ENCODE results near the gene AOC3.

The AOC3 gene, protein sequence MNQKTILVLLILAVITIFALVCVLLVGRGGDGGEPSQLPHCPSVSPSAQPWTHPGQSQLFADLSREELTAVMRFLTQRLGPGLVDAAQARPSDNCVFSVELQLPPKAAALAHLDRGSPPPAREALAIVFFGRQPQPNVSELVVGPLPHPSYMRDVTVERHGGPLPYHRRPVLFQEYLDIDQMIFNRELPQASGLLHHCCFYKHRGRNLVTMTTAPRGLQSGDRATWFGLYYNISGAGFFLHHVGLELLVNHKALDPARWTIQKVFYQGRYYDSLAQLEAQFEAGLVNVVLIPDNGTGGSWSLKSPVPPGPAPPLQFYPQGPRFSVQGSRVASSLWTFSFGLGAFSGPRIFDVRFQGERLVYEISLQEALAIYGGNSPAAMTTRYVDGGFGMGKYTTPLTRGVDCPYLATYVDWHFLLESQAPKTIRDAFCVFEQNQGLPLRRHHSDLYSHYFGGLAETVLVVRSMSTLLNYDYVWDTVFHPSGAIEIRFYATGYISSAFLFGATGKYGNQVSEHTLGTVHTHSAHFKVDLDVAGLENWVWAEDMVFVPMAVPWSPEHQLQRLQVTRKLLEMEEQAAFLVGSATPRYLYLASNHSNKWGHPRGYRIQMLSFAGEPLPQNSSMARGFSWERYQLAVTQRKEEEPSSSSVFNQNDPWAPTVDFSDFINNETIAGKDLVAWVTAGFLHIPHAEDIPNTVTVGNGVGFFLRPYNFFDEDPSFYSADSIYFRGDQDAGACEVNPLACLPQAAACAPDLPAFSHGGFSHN

DNA sequence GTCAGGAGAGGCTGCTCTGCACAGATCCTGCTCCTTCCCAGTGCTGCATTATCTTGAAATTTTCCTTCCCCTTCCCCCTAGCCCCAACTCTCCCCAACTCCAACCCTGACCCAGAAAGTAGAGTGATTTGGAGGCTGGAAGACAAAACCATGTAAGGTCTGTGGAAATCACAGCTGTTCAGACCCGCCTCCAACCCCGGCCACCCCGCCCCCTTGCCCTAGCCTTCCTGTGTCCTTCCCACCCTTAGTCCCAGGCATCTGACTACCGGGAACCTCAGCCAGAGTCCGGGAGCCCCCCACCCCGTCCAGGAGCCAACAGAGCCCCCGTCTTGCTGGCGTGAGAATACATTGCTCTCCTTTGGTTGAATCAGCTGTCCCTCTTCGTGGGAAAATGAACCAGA is at the start of gene AOC3:
TSS of gene AOC3 (plus strand) at position 246 of the 400 bp plus-strand sequence. CDS start at position 391, 145 bp downstream.
- no peak for ATAC-seq

DNA sequence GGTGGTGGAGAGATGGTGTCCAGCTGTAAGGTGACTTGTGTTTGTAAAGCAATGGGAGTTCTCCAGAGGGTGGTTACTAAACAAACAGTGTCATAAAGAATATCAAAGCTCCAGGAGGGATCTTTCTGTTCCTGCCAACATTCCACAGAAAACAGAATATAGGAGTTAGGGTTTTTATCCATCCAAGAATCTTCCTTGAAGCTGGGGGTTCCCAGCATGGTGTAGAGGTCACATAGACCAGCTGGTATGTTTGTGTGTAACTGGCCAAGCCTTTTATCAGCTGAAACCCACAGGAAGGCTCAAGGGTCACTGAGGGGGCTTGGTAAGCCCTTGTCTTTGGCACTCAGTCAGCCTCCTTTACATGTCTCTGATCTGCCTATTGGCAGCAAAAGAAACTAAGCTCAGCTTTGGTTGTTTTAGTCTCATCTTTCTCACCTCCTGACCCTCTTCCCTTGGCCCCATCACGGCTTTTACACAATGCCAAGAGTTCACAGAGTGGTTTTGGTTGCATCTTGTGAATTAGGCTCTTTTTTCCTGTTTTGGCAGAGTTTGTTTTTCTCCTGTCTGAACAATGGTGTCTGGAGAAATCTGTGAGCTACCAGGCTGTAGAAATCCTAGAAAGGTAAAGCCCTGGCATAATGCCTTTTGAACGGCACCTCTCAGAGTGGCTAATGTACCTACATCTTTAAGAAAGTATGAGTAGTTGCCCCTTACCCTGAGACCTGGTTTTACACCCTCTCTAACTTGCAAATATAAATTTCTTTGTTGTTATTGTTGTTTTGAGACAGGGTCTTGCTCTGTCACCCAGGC is 47.7 kb upstream of the AOC3 start:
- ATAC-seq, result no peak

DNA sequence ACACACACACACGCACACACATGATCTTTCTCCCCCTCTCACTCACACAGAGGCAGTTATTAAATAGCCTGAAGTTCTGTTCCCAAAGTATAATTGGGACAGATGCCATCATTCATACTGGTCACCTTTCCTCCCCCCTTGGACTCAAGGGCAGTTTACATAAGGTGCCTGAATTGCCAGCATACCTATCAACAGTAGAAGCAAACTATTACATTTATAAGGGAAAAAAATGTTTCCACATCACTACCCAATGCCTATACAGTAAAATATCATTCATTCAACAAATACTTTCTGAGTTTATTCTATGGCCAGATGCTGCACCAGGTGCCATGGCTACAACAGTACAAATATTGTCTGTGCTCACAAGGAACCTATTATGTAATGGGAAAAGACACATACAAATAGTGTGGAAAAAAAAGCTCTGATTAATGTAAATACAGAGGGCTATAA is 46.1 kb upstream of the AOC3 start:
- no peak for ATAC-seq

DNA sequence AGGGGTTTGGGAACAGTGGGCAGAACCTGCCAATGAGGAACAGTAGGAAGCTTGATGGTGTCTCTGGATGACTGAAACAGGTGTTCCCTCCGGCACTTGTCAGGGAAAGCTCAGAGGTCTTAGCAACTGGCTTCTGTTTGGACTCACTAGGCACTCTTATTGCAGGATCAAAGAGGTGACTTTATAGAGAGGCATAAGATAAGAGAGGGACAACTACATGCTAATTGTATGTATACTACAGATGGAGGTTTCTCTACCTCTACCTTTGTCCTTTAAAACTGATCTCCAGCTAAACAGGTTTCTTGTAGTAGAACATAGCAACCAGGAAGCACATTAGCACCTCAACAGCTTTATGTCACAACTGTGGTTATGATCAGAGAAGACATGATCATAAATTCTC is 44.8 kb upstream of the AOC3 start:
- no peak for ATAC-seq

DNA sequence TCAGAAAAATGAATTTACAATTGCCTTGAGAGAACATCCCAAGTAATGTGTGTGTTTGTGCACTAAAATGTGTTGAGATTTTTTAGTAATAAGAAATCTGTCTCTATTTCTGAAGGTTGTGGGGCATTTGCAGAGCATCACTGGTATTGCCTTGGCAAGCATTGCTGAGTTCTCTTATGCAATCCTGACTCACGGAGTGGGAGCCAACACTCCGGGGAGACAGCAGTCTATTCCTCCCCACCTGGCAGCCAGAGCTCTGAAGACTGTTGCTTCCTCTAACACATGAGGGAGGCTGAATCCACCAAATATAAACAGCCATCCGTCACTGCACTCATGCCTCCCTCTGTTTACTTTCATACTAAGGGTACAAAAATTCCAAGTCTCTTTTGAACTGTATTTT is 41.7 kb upstream of the AOC3 start:
- no peak for ATAC-seq

DNA sequence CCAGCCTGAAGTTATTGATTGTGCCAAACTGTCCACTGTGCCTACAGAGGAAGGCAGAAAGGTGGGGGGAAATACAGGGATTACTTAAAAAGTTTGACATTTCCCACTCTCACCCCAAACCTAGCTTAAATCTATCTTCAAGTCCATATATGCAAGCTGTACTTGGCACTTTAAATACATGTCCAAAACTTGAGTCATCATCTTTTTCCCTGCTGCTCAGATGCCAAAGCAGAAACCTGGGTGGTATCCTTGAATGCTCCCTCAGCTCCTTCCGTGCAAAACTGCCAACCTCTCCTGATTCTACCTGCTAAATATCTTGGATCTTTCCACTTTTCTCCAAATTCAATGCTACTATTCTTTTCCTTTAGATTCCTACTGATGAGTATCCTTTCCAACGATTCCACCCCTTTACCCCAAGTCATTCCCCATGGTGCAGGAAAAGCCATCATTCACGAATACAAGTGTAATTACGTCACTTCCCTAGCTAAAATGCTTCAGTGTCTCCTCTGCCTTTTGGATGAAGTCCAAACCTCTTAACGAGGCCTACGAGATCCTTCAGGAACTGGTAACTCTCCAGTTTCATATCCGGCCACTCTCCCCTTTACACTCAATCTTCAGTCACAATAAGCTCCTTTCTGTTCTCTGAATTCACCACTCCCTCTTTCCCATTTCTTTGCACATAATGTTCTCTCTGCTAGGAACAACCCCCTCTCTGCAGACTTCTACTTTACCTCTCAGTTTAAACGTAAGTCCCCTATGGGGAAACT is 36.2 kb upstream of the AOC3 start:
- ATAC-seq, result no peak

DNA sequence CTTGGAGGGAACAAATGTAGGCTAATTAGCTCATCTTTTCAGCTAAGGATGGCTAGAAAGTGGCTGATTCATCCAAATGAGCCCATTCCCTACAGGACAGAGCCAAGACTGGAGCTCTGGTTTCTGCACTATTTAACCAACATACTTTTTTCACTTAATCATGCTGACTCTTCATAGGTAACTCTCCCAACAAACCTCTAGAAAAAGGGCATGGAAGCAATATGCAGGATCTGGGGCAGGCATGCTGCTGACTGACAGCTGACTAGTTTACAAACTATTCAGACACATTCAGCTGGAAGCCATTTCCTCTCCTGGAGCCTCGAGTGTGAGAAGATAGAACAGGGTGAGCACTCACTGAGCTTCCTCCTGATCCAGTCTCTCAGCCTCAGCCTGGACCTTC is 33.1 kb upstream of the AOC3 start:
- no peak for ATAC-seq

DNA sequence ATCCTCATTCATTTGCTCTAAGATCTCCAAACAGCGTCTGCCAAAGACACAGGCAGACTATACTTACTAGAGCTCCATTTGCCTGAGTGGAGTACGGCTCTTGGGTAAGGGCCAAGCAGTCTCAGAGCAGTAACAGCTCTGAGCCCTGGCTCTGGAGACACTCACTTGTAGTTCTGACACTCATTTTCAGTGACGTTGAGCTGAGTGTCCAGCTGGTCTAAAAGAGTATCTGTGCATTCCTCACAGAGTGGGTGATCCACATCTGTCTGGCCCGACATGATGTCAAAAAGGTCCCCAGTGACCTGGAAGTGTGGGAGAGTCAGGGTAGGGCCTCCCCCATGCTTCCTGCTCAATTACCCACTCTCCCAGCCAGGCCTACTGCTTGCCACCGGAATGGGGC is 32.6 kb upstream of the AOC3 start:
- ATAC-seq, result no peak

DNA sequence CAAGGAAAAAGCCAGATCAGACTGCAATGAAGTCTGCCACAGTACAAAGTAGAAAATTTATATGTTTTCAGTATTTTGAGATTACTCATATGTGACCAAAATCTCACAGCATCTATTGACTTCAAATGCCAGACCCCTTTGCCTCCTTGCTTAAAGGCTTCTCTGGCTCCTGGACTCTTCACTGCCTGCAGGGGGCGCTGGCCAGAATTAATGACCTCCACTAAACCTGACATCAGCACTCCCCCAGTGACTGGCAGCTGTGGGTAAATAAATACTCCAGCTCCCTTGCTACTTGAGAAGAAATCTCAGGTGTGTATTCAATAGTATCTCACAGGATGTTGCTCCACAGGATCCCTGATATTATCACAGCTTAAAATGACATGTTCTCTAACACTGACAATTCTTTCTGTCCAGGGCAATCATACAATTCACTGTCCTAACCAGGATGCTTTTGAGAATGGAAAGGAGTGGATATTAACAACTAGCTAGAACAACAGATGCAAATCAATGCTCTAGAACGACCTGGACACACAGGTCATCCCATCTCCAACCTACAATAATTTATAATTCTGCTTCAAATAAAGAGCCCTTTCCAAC is 31.0 kb upstream of the AOC3 start:
- peak; percentile 30 to 44 for ATAC-seq

DNA sequence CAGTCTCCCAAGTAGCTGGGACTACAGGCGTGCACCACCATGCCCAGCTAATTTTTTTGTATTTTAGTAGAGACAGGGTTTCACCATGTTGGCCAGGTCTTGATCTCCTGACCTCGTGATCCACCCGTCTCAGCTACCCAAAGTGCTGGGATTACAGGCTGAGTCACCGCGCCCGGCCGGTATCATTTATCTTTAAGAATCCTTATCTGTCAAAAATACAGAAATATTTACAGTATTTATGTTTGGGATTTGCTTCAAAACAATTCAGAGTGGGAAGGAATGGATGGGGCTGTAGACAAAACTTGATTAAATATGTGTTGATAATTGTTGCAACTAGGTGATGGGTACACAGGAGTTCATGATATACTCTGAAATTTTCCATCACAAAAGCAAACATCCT is 29.8 kb upstream of the AOC3 start:
- ATAC-seq, result no peak

DNA sequence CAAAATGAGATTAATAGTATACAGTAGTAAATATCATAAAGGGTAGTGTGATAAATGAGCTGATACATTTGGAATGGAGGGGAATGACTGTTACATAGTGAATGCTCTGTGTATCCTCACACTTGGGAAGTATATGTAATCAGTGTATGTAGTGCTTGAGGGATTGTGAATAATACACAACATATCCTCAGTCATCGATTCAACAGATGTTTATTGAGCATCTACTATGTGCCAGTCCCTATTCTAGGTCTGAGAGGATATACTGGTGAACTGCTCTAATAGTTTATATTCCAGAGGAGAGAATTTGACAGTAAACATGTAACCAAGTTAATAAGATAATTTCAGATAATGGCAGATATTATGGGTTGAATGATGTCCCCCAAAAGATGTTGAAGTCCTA is 23.5 kb upstream of the AOC3 start:
- no peak for ATAC-seq

DNA sequence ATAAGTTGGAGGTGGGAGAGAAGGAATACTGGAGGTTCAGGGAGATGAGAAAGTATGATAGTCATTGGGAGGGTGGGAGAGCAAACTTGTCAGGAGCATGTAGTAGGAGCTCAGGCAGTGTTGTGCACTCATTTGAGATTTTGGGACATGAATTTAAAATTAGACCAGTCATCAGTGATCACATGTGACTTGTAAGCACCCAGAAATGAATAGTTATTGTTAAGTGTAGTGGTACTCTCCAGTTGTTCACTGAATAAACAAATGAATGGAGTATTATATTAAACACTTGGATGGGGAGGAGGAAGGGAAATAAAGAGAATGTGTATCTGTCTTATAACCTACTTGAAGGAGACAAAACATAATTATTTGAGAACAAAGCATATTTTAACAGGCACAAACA is 20.0 kb upstream of the AOC3 start:
- no peak for ATAC-seq

DNA sequence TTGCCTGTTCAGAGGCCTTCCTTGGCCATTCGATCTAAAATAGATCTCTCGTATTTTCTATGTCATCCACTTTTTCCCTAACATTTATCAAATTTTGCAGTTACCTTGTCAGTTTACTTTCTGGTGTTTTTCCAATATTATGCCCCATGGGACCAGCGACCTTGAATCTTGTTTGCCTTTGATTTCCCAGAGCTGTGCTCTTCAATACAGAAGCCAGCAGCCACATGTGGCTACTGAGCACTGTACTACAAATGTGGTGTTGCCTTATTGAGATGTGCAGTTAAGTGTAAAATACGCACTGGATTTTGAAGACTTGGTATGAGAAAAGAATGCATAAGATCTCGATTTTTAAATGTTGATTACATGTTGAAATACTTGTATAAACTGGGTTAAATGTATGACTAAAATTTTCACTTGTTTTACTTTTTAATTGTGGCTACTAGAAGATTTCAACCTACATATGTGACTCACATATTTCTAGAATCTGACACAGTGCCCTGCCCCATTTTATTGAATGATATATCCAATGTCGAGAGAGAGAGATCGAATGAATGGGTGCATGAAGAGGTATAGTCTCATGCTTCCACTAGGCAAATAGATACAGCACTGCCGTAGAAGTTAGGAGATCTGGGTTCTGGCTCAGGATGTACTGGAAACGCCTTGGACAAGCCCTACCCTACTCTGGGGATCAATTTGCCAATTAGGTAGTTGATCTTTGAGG is 18.6 kb upstream of the AOC3 start:
- ATAC-seq, result peak; percentile 55 to 69

DNA sequence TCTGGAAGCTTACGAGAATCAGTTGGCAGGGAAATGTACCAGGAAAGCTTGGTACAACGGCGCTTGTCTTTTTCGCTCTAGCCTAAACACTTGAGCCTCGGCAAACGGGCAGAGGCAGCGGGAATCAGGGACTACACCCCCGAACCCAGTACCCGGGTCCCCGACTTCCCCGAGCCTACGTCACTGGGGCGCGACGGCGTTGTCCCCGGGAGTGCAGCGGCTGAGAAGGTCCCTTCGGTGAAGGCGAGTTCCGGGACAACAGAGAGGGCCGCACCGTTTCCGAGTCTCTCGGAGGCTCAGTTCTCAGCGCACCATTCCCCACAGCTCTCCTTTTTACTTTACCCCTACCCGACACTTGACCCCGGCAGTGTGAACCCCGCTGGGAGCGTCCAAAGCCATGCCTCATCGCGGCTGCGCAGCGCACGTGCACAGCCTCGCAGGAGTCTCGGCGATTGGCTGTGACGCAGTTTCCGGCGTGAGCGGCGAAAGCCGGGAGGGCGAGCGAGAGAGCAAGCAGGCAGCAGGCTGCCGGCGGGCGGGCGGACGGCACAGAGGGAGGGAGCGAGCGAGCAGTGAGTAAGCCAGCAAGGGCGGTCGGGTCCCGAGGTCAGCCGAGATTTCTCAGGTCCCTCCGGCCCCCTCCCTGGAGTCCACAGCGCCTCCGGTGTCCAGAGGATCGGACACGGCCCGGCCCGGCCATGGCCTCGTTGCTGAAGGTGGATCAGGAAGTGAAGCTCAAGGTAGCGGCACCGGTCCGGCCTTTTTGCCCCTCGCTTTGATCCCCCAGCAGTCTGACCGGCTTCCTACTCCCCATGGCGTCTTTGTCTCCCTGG is 17.8 kb upstream of the AOC3 start, which contains the start of gene PSME3:
TSS of gene PSME3 (plus strand) at position 464 of the 833 bp plus-strand sequence. CDS start at position 699, 235 bp downstream.
- peak; percentile 87 to 88 for ATAC-seq

DNA sequence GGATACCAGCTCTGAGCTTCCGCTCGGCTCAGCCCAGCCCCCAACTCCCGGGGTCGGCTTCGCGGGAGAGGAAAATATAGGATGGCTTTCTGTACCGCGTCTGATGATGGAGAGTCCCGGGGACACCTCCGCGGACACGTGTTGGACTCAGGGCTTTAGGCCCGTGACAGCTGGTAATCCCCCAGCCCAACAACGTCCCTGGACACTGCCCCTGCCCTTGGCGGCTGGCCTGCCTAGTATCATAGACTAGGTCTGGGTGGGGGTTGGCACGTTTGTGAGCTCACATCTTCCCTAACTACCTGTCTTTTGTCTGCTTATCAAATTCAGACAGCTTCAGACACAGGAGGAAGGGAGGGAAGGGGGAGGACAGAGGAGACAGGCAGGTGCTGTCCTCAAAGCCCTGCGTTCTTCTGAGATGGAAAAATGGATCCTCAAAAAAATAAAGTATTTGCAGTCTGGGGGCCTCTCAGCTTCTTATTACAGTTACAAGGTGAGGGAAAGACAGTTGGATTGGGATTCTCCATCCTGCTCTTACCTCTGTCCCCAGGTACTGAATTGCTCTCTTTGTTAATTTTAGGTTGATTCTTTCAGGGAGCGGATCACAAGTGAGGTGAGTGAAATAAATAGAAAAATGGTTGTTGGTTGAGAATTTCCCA is 17.1 kb upstream of the AOC3 start:
- ATAC-seq, result no peak

DNA sequence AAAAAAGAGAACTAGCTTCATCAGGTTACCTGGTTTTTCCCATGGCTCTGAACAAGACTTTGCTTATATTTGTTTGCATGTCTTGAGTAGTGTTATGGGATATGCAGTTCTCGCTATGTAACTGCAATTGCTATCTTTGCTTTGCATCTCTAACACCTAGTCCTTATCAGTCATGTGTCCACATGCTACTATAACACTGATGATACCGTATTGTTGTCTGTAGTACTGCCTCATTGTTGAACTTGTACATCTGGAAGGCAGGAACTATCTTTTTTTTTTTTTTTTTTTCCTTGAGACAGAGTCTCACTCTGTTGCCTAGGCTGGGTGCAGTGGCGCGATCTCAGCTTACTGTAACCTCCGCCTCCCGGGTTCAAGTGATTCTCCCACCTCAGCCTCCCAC is 15.3 kb upstream of the AOC3 start:
- no peak for ATAC-seq

DNA sequence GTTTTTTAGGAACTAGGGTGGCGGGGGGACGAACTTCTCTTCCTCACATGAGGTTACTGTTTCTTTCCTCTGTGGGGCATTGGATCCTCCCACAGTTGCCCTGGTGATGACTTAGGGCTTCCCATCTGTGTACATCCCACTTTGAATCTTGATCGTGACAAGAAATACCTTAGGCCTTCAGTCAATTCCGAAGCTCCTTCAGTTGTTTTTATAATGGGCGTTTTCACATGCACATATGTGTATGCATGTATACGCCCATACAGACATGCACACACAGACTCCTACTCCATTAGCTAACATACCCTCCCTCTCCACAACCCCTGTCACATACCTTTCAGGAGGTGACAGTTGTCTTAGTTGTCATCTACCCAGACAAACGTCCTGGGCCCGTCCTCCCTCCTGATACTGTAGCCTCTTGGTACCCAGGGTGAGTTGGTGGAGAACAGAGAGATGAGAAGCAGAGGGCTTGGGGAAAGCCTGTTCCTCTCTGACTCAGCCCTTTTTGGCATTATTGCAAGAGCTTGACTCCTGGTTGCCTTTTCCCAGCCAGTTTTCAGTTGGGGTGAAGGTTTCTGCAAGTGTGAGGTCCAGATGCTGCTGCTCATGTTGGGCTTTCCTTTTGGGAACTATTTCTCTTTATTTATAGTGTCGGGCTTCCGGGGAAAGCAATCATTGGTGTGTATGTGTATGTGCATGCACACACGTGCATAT is 8.9 kb upstream of the AOC3 start:
- ATAC-seq, result no peak

DNA sequence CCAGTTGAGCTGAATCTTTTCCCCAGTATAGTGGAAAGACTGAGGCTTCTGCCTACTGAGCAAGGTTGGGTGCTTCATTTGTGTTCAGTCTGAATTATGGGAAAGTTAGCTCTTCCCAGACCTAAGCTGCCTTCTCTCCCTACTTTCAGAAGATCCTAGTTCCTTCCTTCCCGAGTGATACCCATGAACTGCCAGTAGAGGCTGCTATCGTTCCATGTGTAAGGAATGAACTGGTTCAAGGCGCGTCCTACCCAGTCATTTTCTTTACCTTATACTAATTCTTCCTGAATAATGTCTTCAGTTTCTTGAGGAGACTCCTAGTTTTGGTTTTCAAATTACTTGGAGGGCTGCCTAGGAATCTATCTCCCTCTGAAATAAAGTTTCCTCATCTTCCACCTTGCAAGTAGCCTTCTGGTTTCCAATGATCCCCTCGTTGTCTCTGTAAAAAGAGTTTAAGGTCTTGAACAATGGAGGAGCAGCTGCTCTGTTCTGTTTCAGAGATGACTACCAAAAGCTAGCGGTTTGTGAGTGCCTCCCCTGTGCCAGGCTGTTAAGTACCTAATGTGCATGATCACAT is 7.6 kb upstream of the AOC3 start:
- no peak for ATAC-seq

DNA sequence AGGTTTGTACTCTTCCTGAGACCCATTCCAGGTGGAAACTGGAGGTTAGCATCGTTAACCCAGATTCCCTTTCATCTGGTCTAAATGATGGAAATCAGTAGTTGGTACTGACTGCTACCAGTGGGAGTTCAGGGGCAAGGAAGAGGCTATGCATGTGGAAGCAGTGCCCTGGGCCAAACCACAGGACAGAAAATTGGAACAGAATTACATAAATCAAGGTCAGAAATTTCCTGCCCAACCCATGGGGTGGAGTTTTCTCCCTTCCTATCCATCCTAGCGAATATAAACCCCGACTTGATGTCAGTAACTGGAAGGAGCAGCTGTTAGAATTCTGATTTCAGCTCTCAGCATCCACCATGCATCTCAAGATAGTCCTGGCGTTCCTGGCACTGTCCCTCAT is 6.7 kb upstream of the AOC3 start, which contains the start of gene AOC2:
TSS of gene AOC2 (plus strand) at position 310 of the 400 bp plus-strand sequence. CDS start at position 357, 47 bp downstream.
- no peak for ATAC-seq

Measured in activated CD4-positive, CD25-positive, alpha-beta regulatory T cell treated with anti-CD3 and anti-CD28 coated beads, Interleukin-2, amount 50 U/mL, for 24 hours (primary cell).